ENCODE data around the gene SNX11.
"Not testable (repeated sequence)": the region's sequence is repeated elsewhere in the genome, so short reads cannot be mapped to it uniquely, and the experiment has no call there.

DNA sequence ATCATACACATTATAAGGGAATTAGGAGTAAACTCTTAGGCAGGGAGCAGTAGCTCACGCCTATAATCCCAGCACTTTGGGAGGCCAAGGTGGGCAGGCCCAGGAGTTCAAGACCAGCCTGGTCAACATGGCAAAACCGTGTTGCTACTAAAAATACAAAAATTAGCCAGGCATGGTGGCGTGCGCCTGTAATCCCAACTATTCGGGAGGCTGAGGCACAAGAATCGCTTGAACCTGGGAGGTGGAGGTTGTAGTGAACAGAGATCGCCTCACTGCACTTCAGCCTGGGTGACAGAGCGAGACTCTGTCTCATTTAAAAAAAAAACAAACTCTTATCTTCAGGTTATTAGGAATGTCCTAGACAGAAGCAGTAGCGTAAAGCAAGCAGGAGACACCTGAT, 34.8 kb upstream of the SNX11 start:
- TF ChIP-seq POLR2A (IDR thresholded peaks at IDR 0.05), result not testable (repeated sequence)
- TF ChIP-seq, protein P1, sequence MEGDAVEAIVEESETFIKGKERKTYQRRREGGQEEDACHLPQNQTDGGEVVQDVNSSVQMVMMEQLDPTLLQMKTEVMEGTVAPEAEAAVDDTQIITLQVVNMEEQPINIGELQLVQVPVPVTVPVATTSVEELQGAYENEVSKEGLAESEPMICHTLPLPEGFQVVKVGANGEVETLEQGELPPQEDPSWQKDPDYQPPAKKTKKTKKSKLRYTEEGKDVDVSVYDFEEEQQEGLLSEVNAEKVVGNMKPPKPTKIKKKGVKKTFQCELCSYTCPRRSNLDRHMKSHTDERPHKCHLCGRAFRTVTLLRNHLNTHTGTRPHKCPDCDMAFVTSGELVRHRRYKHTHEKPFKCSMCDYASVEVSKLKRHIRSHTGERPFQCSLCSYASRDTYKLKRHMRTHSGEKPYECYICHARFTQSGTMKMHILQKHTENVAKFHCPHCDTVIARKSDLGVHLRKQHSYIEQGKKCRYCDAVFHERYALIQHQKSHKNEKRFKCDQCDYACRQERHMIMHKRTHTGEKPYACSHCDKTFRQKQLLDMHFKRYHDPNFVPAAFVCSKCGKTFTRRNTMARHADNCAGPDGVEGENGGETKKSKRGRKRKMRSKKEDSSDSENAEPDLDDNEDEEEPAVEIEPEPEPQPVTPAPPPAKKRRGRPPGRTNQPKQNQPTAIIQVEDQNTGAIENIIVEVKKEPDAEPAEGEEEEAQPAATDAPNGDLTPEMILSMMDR (IDR thresholded peaks at IDR 0.05), result not testable (repeated sequence)

Measured in stomach (tissue), 4 donors.